IPS-NIHi11 (cell line): ENCODE results near the gene PRKACB.
"Not testable (repeated sequence)": the region's sequence is repeated elsewhere in the genome, so short reads cannot be mapped to it uniquely, and the experiment has no call there.

ENCODE experiments used
- DNase-seq: peaks from one replicate; pipeline ENCODE4 v3.0.0; 2012; ENCODE audit warnings: mixed read lengths, low spot score

The PRKACB gene

DNA sequence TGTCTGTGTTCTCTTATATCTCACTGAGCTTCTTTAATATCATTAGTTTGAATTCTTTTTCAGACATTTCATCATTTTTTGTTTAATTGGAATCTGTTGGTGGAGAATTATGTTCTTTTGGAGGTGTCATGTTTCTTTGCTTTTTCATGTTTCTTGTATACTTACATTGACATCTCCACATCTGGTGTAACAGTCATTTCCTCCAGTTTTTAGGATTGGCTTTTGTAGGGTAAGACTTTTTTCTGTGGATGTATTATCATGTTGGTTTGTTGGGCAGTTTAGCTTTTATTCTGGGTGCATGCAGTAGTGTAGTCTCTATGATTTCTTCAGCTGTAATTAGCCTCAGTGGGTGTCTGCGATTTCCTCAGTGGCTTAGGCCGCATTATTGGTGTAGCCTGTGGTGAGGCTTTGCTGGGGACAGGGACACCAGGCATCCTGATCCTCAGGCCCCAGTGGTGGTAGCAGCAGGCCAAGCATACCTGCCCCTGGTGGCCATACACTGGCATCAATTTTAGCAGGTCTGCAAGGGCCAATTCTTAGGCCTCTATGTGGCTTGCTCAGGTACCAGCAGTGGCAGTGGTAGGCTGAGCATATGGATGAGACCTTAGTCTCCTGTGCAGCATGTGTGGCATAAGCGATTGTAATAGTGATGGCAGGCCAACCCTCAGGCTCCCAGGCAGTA is 79.8 kb downstream of the PRKACB start:
- DNase-seq, result peak; percentile 17

DNA sequence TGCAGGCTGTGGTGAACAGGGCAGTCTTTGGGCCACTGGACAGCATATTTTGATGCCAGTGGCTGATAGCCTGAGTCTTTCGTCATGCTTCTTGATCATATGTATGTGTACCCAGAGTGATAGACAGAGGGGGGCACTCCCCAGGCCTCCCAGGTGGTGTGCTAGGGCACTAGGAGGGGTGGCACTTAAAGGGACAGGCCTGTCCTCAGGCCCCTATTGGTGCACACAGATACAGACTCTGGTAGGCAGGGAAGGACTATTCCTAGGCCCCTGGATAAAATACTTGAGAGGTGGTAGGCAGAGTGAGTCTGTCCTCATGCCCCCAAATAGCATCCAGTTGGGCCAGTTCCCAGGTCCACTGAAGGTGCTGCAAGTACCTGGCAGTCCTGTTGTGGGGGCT is 80.8 kb downstream of the PRKACB start:
- DNase-seq, result no peak

DNA sequence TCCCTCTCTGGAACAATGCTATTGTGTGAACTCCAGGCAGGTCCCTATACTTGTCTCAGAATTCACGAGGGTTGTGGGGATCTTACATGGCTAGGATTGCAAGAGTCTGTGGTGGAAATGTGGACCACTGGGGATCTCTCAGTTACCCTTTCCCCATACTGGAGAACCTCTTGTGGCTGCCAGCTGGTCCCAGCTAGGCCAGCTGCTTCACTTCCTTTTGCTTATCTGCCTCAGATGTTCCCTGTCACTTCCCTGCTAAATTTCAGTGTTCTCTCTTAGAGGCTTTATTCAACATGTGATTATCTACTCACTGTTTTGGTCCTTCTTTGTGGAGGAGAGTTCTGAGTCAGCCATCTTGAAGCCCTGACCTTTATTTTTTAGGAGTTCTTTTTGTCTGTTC is 81.6 kb downstream of the PRKACB start:
- DNase-seq, result no peak

DNA sequence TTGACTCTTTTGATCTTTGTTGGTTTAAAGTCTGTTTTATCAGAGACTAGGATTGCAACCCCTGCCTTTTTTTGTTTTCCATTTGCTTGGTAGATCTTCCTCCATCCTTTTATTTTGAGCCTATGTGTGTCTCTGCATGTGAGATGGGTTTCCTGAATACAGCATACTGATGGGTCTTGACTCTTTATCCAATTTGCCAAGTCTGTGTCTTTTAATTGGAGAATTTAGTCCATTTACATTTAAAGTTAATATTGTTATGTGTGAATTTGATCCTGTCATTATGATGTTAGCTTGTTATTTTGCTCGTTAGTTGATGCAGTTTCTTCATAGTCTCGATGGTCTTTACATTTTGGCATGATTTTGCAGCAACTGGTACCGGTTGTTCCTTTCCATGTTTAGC is 88.6 kb downstream of the PRKACB start:
- not testable (repeated sequence) for DNase-seq

DNA sequence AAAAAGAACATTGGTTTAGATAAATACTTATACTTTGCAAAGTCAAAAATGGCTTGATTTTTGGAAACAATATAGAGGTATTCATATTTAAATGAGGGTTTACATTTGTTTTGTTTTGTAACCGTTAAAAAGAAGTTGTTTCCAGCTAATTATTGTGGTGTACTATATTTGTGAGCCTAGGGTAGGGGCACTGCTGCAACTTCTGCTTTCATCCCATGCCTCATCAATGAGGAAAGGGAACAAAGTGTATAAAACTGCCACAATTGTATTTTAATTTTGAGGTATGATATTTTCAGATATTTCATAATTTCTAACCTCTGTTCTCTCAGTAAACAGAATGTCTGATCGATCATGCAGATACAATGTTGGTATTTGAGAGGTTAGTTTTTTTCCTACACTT is 92.2 kb downstream of the PRKACB start:
- DNase-seq, result no peak

DNA sequence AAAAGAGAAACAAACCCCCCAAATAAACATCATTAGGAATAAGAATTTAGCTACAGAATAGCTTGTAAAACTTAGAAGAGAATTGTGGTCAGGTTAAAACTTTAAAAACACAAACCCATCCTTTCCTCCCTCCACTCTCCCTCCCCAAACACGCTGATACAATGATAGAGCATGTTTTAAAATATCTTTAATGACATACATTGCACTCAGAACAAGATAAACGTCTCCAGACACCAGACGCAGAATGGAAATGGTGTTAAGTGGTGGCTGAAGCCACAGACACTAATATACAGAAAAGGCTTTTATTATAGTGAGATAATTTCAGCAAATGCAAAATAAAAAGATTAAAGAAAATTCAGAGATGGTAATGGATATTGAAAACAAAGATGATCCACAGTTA is 98.6 kb downstream of the PRKACB start:
- DNase-seq, result no peak

DNA sequence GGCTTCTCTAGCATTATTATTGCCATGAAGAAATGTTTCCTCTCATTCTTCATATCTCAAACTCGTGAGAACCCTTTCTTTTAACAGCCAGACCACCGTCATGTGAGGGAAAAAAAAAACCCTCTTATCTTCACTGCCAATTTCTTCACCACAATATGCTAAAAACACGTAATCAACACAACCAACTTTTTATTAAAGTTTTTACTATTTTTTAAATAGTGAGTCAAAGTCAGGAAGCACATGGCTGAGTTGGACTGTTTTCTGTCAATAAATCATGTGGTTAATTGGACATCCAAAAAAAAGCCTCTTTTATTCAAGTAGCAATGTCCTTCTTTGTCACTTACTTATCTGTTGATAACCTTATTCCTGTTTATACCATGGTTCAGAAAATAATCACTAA is 101.5 kb downstream of the PRKACB start:
- no peak for DNase-seq

DNA sequence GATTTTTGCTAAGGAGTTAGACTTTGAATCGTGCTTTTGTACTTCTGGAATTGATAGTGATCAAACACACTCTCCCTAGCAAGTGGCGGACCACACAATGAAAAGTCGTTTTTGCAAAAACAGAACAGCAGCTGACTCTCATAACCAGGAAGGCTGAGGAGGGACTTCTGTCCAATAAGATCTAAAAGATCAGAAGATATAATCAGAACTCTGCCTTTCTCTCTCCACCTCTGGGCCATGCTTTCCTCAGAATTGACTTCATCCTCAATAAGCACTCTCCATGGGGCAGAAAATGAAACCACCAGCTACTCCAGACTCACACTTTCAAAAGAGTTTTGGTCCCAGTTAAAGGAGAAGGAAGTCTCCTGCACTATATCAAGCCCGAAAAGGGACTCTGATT is 102.1 kb downstream of the PRKACB start:
- DNase-seq, result no peak

DNA sequence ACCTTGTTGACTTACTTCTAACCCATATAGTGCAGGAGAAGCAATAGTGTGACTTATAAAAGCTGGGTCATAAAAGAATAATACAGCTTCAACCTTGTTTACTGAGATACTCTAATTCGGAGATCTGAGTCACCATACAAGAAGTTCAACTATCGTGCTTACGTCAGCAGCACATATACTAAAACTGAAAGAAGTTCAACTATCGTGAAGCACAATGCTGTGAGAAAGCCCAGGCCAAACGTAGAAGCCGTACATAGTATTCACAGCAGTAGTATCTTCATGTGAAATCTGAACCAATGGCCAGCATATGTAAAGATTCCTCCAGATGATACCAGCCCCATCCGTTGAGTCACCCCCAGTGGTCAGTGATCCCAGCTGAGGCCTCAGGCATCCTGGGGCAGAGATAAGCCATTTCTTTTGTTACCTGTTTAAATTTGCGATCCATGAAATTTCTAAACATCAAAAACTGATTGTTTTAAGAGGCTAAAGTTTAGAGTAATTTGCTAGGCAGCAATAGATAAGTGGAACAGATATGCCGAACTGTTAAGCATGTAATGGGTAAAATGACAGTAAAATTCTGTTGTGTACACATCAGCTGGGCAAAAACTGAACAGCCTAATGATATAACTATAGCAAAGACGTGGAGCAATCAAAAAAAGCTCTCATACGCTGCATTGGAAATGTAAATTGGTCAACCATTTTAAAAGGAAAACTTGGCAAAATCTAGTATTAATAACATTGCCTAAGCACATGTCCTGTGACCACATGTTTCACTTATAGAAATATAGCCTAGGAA is 103.6 kb downstream of the PRKACB start:
- DNase-seq, result no peak

DNA sequence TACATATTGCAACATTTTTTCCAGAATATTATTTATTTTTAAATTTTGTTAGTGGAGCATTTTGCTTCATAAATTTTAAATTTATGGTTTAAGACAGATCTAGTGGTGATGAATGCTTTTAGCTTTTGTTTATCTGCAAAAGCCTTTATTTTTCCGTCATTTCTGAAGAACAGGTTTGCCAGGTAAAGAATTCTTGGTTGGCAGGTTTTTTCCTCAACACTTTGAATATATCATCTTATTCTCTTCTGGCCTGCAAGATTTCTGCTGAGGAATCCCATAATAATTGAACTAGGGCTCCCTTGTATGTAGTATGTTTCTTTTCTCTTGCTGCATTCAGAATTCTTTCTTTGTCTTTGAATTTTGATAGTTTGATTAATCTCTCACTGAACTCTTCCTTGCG is 106.6 kb downstream of the PRKACB start:
- no peak for DNase-seq

DNA sequence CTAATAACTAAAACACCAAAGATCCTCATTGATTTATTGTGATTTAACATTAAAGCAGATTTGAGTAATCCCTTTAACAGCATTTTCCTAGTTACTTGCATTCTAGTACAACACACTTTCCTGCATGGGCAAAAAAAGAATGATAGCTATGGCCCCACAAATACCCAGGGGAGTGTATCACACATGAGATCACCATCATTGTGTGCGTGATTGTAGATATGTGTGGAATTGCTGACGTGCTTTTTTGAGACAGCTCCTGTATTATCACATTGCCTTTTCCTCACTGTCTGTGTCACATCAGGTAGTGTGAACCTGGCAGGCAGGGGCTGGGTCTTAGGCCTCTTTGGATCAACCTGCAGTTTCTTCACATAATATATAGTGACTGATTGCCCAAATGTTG is 109.0 kb downstream of the PRKACB start:
- DNase-seq, result no peak

DNA sequence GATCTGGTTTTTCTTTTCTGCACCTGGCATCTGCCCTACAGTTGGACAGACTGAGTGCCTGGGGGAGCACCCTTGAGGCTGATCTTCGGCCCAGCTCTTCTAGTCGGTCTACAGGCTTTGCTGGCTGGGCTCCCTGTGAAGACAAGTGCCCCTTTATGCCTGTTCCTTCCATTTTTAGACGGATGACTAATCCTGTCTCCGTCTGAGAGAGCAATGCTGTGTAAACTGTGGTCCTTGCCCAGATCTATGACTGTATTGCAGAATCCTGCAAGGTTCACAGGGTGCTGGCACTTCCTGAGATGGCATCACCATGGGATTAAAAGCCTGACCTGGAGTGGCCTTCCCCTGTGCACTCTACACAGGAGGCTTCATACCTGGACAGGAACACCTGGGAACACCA is 109.8 kb downstream of the PRKACB start:
- DNase-seq, result peak; percentile 16

DNA sequence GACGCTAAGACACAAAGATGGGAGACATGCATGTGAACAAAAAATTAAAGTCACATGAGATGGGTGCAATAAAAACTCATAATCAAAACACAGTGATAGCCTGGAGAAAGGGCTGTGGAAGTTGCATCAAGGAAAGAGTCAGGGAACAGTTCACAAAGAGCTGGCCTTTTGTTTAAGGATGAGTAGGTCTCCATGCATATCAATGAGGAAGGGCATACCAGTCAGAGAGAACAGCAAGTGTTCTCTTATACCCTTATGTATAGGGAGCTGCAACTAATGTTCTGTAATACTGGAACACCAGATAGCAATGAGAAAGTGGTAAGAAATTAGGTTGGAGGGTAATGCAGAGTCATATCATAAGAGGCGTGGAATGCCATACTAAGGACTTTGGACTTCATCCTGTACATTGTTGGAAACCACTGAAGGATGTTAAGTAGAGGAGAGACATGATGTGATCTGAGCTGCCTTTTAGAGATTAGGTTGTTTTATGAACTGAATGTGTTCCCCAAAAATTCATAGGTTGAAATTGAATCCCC is 110.7 kb downstream of the PRKACB start:
- no peak for DNase-seq

DNA sequence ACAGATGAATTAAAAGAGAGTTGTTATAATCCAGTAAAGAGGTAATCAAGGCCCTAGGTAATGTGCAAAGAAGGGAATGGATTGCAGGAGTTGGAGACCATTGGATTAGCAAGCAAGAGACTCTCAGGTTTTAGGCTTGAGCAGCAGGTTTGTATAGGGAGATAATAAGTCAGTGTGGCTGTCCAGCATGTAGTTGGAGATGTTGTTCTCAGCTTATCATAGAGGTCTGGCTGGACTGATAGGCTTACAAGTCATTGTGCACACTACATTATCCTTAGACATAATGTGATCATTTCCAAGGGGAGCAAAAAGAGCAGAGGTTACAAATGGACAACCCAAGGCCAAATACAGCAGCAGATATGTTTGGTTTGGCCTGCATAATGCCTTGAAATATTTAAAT is 111.5 kb downstream of the PRKACB start:
- DNase-seq, result no peak

DNA sequence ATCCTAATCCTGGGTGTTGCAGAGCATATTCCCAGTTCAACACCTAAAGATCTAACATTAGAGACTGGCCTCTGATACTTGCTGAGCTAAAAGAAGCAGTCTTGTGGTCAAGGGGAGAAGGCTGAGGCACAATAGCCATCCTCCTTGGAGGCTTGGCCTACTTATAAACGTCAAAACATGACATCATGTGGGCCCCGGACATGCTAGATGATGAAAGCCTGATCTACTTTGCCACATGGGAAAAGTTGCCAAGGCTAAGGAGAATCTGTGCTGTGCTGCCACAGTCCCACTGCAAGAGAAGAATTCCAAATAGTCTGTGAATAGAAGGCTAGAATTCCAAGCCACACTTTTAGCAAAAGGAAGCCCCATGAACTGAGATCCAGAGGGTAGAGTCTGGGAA is 113.5 kb downstream of the PRKACB start:
- DNase-seq, result no peak

DNA sequence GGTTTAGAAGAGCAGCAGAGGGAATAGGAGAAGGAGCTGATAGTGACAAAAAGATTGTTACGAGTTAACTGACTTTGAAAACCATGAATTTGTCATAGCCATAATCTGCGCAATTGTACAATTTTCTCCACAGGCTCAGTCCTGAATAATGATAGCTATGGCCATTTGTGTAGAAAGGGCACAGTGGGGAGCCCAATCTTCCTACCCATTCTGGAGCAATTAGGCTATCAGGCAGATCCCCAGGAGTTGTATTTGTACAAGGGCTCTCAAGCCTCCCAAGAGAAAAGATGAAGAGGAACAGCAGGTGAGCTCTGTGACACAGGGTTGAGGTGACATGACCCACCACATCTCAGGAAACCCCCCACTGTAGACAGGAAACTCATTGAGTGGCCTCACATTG is 115.3 kb downstream of the PRKACB start:
- DNase-seq, result no peak

DNA sequence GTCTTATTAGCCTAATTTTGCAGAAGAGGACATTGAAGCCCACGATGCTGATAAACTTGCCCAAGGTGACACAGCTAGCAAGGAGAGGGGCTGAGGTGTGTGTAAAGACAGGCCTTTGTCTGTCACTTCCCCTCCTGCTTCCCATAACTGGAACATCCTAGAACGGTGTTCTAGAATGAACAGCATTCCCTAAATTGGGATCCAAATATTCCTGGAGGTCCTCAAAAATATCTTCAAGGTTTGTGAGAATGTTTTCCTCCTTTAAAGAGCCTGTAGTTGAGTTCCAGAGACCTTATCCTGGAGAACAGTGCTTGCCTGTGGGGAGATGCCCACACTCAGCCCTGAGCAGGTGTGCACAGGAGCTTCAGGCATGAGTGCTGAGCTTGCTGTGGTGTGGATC is 115.9 kb downstream of the PRKACB start:
- DNase-seq, result no peak

DNA sequence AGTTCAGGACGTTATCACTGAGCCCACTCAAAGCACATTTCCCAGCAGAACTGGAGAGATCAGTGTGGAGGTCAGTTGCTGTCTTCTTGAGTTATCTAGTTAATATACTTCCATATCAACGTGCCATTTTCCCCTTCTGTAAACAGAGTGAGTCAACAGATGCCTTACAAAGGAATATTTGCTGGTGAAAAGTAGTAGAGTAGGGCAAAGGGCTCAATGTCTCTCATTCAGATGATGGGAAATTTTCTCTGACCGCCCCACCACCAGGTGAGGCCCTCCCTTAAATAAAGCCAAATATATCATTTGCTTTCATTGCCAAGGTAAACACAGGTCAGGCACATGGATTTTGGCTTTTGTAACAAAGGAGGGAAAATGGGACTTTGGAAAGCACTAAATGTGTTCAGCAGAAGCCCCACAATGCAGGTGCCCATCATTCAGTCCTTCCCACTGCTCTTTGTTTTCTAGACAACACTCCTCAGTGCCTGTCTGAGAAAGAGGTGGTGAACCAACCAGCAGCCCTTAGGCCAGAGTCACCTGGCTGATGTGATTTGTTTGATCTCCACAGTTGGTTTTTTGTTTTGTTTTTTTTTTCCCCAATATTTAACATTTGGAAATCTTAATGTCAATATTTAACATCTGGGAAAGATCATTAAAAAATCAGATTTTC is 116.9 kb downstream of the PRKACB start:
- DNase-seq, result no peak

DNA sequence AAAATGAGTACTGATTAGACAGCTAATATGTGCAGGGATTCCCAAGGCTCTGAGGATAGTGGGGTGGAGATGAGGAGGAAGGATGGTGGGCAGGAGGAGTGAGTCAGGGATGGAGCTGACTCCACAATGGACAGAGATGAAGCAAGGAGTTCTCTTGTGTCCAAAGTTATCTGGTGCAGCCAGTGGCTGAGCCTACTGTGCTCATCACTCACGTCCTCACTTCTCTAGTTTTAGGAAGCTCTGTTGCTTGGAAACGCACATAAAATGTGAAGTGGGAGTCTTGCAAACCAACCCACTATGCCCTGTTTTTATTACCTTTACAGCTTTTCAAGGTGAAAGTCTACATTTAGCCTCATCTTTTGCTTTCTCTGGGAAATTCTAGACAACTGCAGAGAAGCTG is 120.9 kb downstream of the PRKACB start:
- DNase-seq, result no peak

DNA sequence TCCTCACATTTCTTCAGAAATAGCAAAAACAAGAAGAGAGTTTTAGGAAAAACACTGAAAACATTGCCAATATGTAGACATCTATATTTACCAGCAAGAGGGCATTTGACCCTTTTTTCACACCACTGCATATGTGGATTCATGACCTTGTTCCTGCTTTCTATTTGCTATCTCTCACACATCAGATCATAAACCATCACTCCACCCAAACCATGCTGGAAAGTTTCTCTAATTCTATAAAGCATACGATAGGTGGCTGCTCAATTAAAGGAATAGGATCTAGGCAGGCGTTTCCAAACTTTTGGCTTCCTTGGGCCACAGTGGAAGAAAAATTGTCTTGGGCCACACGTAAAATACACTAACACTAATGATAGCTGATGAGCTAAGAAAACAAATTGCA is 121.8 kb downstream of the PRKACB start:
- no peak for DNase-seq

DNA sequence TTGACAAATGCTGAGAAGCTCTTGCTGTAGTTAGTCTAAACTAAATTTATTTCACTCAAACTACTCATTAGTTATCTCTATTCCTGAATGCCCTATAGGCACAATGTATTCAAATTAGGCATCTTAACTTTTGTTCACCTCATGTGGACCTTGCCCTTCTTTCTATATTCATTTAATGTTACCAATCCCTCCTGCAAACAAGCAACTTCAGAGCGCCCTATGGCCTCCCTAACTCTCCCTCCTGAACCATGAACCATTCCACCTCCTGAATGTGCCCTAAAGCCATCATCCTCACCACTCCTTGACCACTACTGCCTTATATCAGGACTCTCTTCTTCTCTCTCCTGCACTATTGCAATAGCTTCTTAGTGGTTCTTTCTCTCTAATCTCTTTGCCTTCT is 122.7 kb downstream of the PRKACB start:
- DNase-seq, result no peak

DNA sequence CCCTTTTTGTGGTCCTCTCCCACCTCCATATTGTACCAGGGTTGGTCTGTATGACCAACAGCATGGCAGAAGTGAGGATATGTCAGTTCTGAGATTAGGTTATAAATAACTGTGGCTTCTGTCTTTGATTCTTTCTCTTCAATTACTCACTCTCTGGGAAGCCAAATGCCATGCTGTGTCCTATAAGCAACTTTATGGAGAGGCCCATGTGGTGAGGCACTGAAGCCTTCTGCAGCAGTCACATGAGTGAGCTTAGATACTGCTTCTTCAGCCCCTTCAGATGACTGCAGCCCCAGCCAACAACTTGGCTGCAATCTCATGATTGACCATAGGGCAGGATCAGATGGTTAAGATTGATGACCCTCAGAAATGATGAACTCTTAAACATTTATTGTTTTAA is 123.4 kb downstream of the PRKACB start:
- no peak for DNase-seq

DNA sequence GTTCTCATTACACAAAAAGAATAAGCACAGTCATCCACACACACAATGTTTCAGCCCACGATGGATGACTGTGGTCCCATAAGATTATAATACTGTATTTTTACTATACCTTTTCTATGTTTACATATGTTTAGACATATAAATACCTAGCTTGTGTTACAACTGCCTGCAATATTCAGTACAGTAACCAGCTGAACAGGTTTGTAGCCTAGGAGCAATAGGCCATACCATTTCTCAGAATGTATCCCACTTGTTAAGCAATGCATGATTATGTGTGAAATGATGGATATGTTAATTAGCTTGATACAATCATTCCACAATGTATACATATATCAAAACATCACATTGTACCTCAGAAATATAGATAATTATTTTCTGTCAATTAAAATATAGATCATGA is 124.3 kb downstream of the PRKACB start:
- DNase-seq, result no peak
